Activated B cell treated with CpG ODN at 0.5 μM for 24 hours (primary cell): Measurements from ENCODE around the gene TAF1B. TPM values are rescaled to one million over a fixed set of nuclear protein-coding genes. Genes with fewer than 3 reads are reported as not detected.

Experiments used
- ATAC-seq: fragments of 200-7000 bp; cut with Tn5 transposase; one replicate; pipeline ENCODE4 v1.10.0; 2021; ENCODE audit warnings: low read depth, mild to moderate bottlenecking, moderate library complexity
- CTCF ChIA-PET: fragments of 350-600 bp; sonication (Branson Sonifier 250); formaldehyde crosslinking; loops from one replicate; lab custom pipeline; 2021; ENCODE audit warnings: antibody characterized with exemption; lab: Charles Lee
- POLR2A ChIA-PET: fragments of 350-600 bp; sonication (Branson Sonifier 250); formaldehyde crosslinking; loops from one replicate; lab custom pipeline; 2021; ENCODE audit warnings: antibody characterized with exemption; lab: Charles Lee
- DNase-seq: peaks from one replicate; pipeline ENCODE4 v3.0.0; 2022
- H3K27ac Mint-ChIP-seq: one replicate; pipeline ENCODE4 v1.8.0; 2020; ENCODE audit warnings: mixed read lengths
- H3K27me3 Mint-ChIP-seq: one replicate; pipeline ENCODE4 v1.8.0; 2021; ENCODE audit warnings: mixed read lengths
- H3K36me3 Mint-ChIP-seq: one replicate; pipeline ENCODE4 v1.8.0; 2021; ENCODE audit warnings: low read depth, mixed read lengths
- H3K4me1 Mint-ChIP-seq: one replicate; pipeline ENCODE4 v1.8.0; 2021; ENCODE audit warnings: mixed read lengths
- H3K4me3 Mint-ChIP-seq: one replicate; pipeline ENCODE4 v1.8.0; 2020; ENCODE audit warnings: mild to moderate bottlenecking, mixed read lengths
- H3K9me3 Mint-ChIP-seq: one replicate; pipeline ENCODE4 v1.8.0; 2020; ENCODE audit warnings: mixed read lengths
- CTCF ChIP-seq: fragments of 200-600 bp; IDR thresholded peaks from one replicate; pipeline ENCODE4 v1.8.0; 2022; ENCODE audit warnings: antibody characterized with exemption, mild to moderate bottlenecking
- intact Hi-C: fragments of 100-400 bp; cut with micrococcal nuclease; formaldehyde crosslinking; loops from one replicate; pipeline ENCODE4 v1.15.1; 2024
- total RNA-seq: library from RNA; stranded (reverse); gene quantifications from 2 replicates; pipeline ENCODE4 v1.2.3, GENCODE V29; 2022

Gene TAF1B
- total RNA-seq, 1 donor from 2014 or later = 28.7 TPM

- DNase-seq = no peak
- TF ChIP-seq CTCF = no peak
- H3K4me3 Mint-ChIP-seq = no peak overlapping the region
- ChIA-PET CTCF (no interaction called here), POLR2A (no interaction called here)
- ATAC-seq = no peak
- H3K27me3 Mint-ChIP-seq = peaks cover 9% of the 10 kb centered on the region
- peaks cover 3% of the 10 kb centered on the region for H3K4me1 Mint-ChIP-seq
- intact Hi-C loops = no loop called here
- no peaks in the 10 kb centered on the region for H3K36me3 Mint-ChIP-seq
- H3K27ac Mint-ChIP-seq = no peak overlapping the region
- no peaks in the 10 kb centered on the region for H3K9me3 Mint-ChIP-seq
Observed at GRCh38 chr2:9808334-9809063, 34.8 kb upstream of the TAF1B start.

- TF ChIP-seq CTCF = no peak
- CTCF ChIA-PET = no interaction called here
- intact Hi-C loops = no loop called here
- Mint-ChIP-seq H3K27ac (no peak overlapping the region), H3K4me1 (peaks cover 8% of the 10 kb centered on the region), H3K36me3 (no peaks in the 10 kb centered on the region), H3K9me3 (no peaks in the 10 kb centered on the region), H3K27me3 (peaks cover 13% of the 10 kb centered on the region), H3K4me3 (no peak overlapping the region)
- ATAC-seq = no peak
- no peak for DNase-seq
- POLR2A ChIA-PET = no interaction called here
Observed at GRCh38 chr2:9809064-9809356, 34.3 kb upstream of the TAF1B start.

GRCh38 chr2:9809448-9810088 lies 33.7 kb upstream of the TAF1B start:
- no peak for TF ChIP-seq CTCF
- Mint-ChIP-seq H3K36me3 (no peaks in the 10 kb centered on the region), H3K4me1 (peaks cover 9% of the 10 kb centered on the region), H3K27ac (no peak overlapping the region), H3K27me3 (peaks cover 13% of the 10 kb centered on the region), H3K4me3 (no peak overlapping the region), H3K9me3 (no peaks in the 10 kb centered on the region)
- intact Hi-C loops = loop anchor here (10.0 kb wide), 1 partner anchor 625 kb away; no protein-coding TSS in a partner anchor
- CTCF ChIA-PET = no interaction called here
- POLR2A ChIA-PET = interaction anchor here (0.8 kb wide), 1 partner anchor 239 kb away, joined by 7 read pairs; no protein-coding TSS in a partner anchor
- DNase-seq (no peak), ATAC-seq (no peak)

GRCh38 chr2:9811216-9811615 lies 32.1 kb upstream of the TAF1B start:
- no peak for TF ChIP-seq CTCF
- Mint-ChIP-seq H3K9me3 (no peaks in the 10 kb centered on the region), H3K36me3 (no peaks in the 10 kb centered on the region), H3K27ac (no peak overlapping the region), H3K4me1 (peaks cover 9% of the 10 kb centered on the region), H3K27me3 (peaks cover 9% of the 10 kb centered on the region), H3K4me3 (no peak overlapping the region)
- CTCF ChIA-PET = interaction anchor here (1.1 kb wide), 1 partner anchor 11 kb away, joined by 3 read pairs; no protein-coding TSS in a partner anchor
- POLR2A ChIA-PET = no interaction called here
- ATAC-seq (no peak), DNase-seq (no peak)
- intact Hi-C loops = loop anchor here (10.0 kb wide), 1 partner anchor 624 kb away; no protein-coding TSS in a partner anchor
